Measurements from ENCODE around the gene LAMA3.

The LAMA3 gene

GRCh38 chr18:23824669-23825068 lies 135.4 kb downstream of the LAMA3 start:
- no peak for DNase-seq (ENCODE audit: low read depth)

- no peak for DNase-seq (ENCODE audit: low read depth)
These were observed 136.2 kb downstream of the LAMA3 start for GRCh38 chr18:23825496-23825895.

- no peak for DNase-seq (ENCODE audit: low read depth)
These were observed 136.7 kb downstream of the LAMA3 start for GRCh38 chr18:23825978-23826405.

GRCh38 chr18:23826850-23827620 lies 137.8 kb downstream of the LAMA3 start:
- DNase-seq (ENCODE audit: low read depth), result no peak

- no peak for DNase-seq (ENCODE audit: low read depth)
These were observed 138.4 kb downstream of the LAMA3 start for GRCh38 chr18:23827681-23828080.

GRCh38 chr18:23828426-23828825 lies 139.2 kb downstream of the LAMA3 start:
- peak; percentile 35 for DNase-seq (ENCODE audit: low read depth)

- no peak for DNase-seq (ENCODE audit: low read depth)
These were observed 143.7 kb downstream of the LAMA3 start for GRCh38 chr18:23832911-23833310.

- DNase-seq (ENCODE audit: low read depth), result no peak
These were observed 144.5 kb downstream of the LAMA3 start for GRCh38 chr18:23833714-23834113.

GRCh38 chr18:23835091-23835490 lies 145.8 kb downstream of the LAMA3 start:
- no peak for DNase-seq (ENCODE audit: low read depth)

- no peak for DNase-seq (ENCODE audit: low read depth)
These were observed 146.3 kb downstream of the LAMA3 start for GRCh38 chr18:23835506-23835905.

GRCh38 chr18:23837591-23837990 lies 148.3 kb downstream of the LAMA3 start:
- no peak for DNase-seq (ENCODE audit: low read depth)

GRCh38 chr18:23838233-23838632 lies 149.0 kb downstream of the LAMA3 start:
- no peak for DNase-seq (ENCODE audit: low read depth)

- DNase-seq (ENCODE audit: low read depth), result no peak
These were observed 149.6 kb downstream of the LAMA3 start for GRCh38 chr18:23838801-23839366.

GRCh38 chr18:23842305-23842704 lies 153.1 kb downstream of the LAMA3 start:
- DNase-seq (ENCODE audit: low read depth), result no peak

- no peak for DNase-seq (ENCODE audit: low read depth)
These were observed 155.9 kb downstream of the LAMA3 start for GRCh38 chr18:23844991-23845680.

- DNase-seq (ENCODE audit: low read depth), result no peak
These were observed 156.9 kb downstream of the LAMA3 start for GRCh38 chr18:23845988-23846630.

GRCh38 chr18:23847321-23847986 lies 158.2 kb downstream of the LAMA3 start:
- DNase-seq (ENCODE audit: low read depth), result no peak

- DNase-seq (ENCODE audit: low read depth), result no peak
These were observed 159.9 kb downstream of the LAMA3 start for GRCh38 chr18:23849141-23849540.

- no peak for DNase-seq (ENCODE audit: low read depth)
These were observed 161.0 kb downstream of the LAMA3 start for GRCh38 chr18:23850215-23850614.

- no peak for DNase-seq (ENCODE audit: low read depth)
These were observed 162.3 kb downstream of the LAMA3 start for GRCh38 chr18:23851470-23852002.

- no peak for DNase-seq (ENCODE audit: low read depth)
These were observed 163.2 kb downstream of the LAMA3 start for GRCh38 chr18:23852236-23853045.
